Measurements from ENCODE around the gene MALL. TPM values are rescaled to one million over a fixed set of nuclear protein-coding genes. Genes with fewer than 3 reads are reported as not detected.

MALL gene
- total RNA-seq, 1 donor from 2014 or later: 35.7 TPM

DNA sequence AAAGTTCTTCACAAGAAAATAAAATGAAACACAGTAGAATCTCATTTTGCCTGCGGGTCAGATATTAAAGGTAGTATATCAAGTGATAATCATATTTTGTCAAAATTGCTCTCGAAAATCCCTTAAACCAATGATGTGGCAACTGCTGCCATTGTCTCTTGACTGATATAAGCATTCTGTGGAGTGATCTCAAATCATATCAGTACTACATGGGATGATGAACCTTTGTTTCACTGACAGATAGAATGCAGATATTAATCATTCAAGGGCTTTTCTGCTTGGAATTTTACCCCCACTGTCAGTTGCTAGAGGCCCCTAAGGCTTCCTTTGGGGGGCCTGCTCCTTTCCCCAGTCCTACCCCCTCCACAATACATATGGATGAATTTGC, 31.3 kb upstream of the MALL start:
- DNase-seq (ENCODE audit: low read depth): no peak
- TF ChIP-seq, protein P1, sequence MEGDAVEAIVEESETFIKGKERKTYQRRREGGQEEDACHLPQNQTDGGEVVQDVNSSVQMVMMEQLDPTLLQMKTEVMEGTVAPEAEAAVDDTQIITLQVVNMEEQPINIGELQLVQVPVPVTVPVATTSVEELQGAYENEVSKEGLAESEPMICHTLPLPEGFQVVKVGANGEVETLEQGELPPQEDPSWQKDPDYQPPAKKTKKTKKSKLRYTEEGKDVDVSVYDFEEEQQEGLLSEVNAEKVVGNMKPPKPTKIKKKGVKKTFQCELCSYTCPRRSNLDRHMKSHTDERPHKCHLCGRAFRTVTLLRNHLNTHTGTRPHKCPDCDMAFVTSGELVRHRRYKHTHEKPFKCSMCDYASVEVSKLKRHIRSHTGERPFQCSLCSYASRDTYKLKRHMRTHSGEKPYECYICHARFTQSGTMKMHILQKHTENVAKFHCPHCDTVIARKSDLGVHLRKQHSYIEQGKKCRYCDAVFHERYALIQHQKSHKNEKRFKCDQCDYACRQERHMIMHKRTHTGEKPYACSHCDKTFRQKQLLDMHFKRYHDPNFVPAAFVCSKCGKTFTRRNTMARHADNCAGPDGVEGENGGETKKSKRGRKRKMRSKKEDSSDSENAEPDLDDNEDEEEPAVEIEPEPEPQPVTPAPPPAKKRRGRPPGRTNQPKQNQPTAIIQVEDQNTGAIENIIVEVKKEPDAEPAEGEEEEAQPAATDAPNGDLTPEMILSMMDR (conservative IDR thresholded peaks at IDR 0.05; ENCODE audit: low read depth, low read length): no peak
- no peak overlapping the region for H3K4me3 ChIP-seq (ENCODE audit: low read depth, low read length)

DNA sequence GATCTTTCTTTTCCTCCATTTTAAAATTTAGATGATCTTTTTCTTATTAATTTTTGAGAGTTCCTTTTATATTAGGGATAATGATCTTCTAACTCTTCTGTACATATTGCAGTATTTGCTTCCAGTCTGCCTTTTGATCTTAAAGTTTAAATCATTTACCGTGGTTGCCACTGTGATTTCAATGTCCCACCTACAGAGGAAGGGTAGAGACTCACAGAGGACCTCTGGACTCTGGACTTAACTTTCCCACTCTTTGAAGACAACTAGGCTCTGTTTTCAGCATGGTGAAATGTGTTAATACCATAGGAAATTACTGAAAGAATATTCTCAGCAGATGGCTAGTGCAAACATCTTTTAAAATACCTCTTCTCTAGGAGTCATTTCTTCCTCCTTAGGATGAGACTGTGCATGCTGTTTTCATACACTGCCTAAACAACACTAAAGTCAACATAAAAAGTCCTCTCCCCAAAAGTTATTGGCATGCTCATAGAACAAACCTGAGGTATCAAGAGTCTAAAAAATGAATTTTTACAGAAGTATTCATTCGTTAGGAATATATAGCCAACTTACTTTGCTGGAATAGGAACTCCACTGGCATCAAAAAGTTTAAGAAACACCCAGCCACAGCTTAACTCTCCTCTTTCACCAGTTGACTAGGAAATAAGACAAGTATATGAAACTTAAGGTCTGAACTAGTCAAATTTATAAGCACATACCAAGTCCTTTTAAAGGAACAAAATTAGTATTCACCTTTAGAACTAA, 30.7 kb upstream of the MALL start:
- TF ChIP-seq, protein P1 (conservative IDR thresholded peaks at IDR 0.05; ENCODE audit: low read depth, low read length): no peak
- DNase-seq (ENCODE audit: low read depth): no peak
- no peak overlapping the region for H3K4me3 ChIP-seq (ENCODE audit: low read depth, low read length)

DNA sequence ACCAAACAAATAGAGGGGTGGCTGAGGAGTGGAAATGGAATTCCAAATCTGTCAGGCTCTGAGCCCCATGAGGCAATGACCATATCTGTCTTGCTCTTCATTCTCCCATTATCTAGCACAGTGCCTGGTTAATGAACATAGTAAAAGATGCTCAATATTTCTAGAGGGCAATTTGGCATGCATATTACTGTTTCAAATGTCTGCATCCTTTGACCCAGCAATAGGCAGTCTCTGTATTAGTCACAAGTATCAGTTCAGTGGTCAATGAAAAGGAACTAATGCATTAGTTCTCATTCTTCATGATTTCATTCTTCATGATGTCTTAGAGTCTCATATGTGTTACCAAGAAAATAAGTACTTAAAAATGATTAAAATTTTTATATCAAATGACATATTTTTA, 28.4 kb upstream of the MALL start:
- TF ChIP-seq, protein P1 (conservative IDR thresholded peaks at IDR 0.05; ENCODE audit: low read depth, low read length): no peak
- no peak overlapping the region for H3K4me3 ChIP-seq (ENCODE audit: low read depth, low read length)
- DNase-seq (ENCODE audit: low read depth): no peak

DNA sequence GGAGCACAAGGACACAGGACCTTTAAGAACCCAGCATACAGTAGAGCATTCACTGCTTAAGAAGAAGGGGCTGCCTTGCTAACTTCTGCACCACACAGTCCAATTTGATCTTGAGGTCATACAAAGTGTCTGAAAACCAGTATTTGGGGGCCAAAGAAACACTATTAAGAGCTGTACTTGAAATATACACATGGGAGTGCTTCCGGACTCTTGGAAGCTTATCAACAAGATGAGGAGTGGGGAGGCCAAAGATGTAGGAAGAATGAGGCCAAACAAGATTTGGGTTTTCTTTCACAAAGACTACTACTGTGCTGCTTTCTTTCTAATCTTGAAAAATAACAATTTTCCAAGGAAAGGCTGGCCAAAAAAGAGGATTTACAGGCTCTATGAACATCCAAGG, 24.8 kb upstream of the MALL start:
- DNase-seq (ENCODE audit: low read depth): no peak
- TF ChIP-seq, protein P1 (conservative IDR thresholded peaks at IDR 0.05; ENCODE audit: low read depth, low read length): no peak
- H3K4me3 ChIP-seq (ENCODE audit: low read depth, low read length): no peak overlapping the region

DNA sequence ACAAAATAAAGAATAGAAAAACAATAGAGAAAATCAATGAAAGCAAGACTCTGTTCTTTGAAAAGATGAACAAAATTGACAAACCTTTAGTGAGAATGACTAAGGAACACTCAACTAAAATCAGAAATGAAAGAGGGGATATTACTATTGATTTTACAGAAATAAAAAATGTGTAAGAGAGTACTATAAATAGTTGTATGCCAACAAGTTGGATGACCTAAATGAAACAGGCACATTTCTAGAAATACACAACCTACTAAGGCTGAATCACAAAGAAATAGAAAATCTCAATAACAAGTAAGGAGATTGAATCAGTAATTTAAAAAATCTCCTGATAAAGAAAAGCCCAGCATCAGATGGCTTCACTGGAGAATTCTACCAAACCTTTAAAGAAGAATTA, 18.4 kb upstream of the MALL start:
- no peak overlapping the region for H3K4me3 ChIP-seq (ENCODE audit: low read depth, low read length)
- no peak for DNase-seq (ENCODE audit: low read depth)
- TF ChIP-seq, protein P1 (conservative IDR thresholded peaks at IDR 0.05; ENCODE audit: low read depth, low read length): no peak

DNA sequence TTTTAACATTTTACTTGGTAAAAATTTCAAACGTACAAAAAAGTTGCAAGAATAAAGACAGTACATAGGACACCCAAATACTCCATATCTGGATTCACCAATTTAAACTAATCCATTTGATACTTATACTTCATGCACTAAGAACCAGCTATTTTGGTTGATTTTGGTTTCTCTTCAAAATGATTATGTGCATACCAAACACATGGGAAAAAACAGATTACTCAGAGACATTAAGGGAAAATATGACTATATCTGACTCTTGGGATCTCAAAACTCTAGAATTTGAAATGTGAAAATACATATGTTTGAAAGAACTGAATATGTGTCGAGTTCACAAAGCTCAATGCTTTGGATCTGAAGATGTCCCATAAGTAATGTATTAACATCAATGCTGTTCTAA, 15.5 kb upstream of the MALL start:
- DNase-seq (ENCODE audit: low read depth): no peak
- TF ChIP-seq, protein P1 (conservative IDR thresholded peaks at IDR 0.05; ENCODE audit: low read depth, low read length): no peak
- H3K4me3 ChIP-seq (ENCODE audit: low read depth, low read length): no peak overlapping the region

DNA sequence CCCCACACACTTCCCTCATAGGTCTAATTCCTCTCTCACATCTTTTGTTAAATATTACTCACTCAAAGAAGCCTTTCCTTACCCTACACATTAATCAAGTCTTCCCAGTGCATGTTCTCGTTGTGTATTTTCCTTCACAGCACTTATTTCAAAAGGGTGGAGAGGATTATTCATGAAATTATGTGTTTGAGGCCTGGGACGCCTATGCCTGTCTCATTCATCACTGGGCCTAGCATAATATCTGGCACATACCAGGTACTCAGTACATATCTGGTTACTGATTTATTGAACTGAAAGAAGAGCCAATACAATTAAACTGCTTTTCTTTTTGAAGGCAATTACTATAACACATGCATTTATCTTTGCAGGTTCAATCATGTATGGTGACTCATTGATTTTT, 15.1 kb upstream of the MALL start:
- TF ChIP-seq, protein P1 (conservative IDR thresholded peaks at IDR 0.05; ENCODE audit: low read depth, low read length): no peak
- no peak for DNase-seq (ENCODE audit: low read depth)

More for the DNA sequence above, 15.1 kb upstream of the MALL start:
- no peak overlapping the region for H3K4me3 ChIP-seq (ENCODE audit: low read depth, low read length)
